Smooth muscle cell (in vitro differentiated cells): Measurements from ENCODE around the gene SYNJ2. TPM values are rescaled to one million over a fixed set of nuclear protein-coding genes. Genes with fewer than 3 reads are reported as not detected.

Experiments used
- DNase-seq: peaks from one replicate; lab custom pipeline; 2025; ENCODE audit not compliant: unreplicated experiment; lab: John Stamatoyannopoulos, UW
- H2AFZ ChIP-seq: fragments of 200-600 bp; sonication (generic); 2 replicates; pipeline ENCODE4 v1.6.0; 2016; ENCODE audit warnings: antibody characterized with exemption, low read depth, mild to moderate bottlenecking
- H3F3A ChIP-seq: fragments of 200-600 bp; sonication (generic); 2 replicates; pipeline ENCODE4 v1.6.0; 2017; ENCODE audit warnings: antibody characterized with exemption, low read depth
- H3K27ac ChIP-seq: fragments of 200-600 bp; sonication (generic); 2 replicates; pipeline ENCODE4 v1.5.1; 2016; ENCODE audit warnings: low read depth, mild to moderate bottlenecking
- H3K27me3 ChIP-seq: fragments of 200-600 bp; sonication (generic); 2 replicates; pipeline ENCODE4 v1.6.1; 2016; ENCODE audit warnings: low read depth, mild to moderate bottlenecking
- H3K36me3 ChIP-seq: fragments of 200-600 bp; sonication (generic); 2 replicates; pipeline ENCODE4 v1.5.1; 2016; ENCODE audit warnings: low read depth
- H3K4me1 ChIP-seq: fragments of 200-600 bp; sonication (generic); 2 replicates; pipeline ENCODE4 v1.5.1; 2016; ENCODE audit warnings: low read depth
- H3K4me2 ChIP-seq: fragments of 200-600 bp; sonication (generic); 2 replicates; pipeline ENCODE4 v1.6.0; 2016; ENCODE audit warnings: mild to moderate bottlenecking
- H3K4me3 ChIP-seq: fragments of 200-600 bp; sonication (generic); 2 replicates; pipeline ENCODE4 v1.5.1; 2016; ENCODE audit warnings: mild to moderate bottlenecking
- H3K79me2 ChIP-seq: fragments of 200-600 bp; sonication (generic); 2 replicates; pipeline ENCODE4 v1.6.0; 2016; ENCODE audit warnings: low read depth, mild to moderate bottlenecking
- H3K9ac ChIP-seq: fragments of 200-600 bp; sonication (generic); 2 replicates; pipeline ENCODE4 v1.6.0; 2016; ENCODE audit warnings: low read depth
- H3K9me3 ChIP-seq: fragments of 200-600 bp; sonication (generic); replicated peaks from 2 replicates; pipeline ENCODE4 v1.5.1; 2016; ENCODE audit warnings: low read depth
- H4K20me1 ChIP-seq: fragments of 200-600 bp; sonication (generic); 2 replicates; pipeline ENCODE4 v1.6.0; 2016; ENCODE audit warnings: low read depth
- CTCF ChIP-seq: fragments of 200-600 bp; sonication (generic); IDR thresholded peaks from 2 replicates; pipeline ENCODE4 v1.5.1; 2017; ENCODE audit warnings: borderline replicate concordance, mild to moderate bottlenecking, antibody characterized with exemption; ENCODE audit not compliant: insufficient read depth, poor library complexity, severe bottlenecking
- WGBS: methylation state at CpG from one replicate; pipeline ENCODE4 v1.1.7; 2016; ENCODE audit warnings: low lambda C conversion rate; 5-methylcytosine and 5-hydroxymethylcytosine counted together
- polyA plus RNA-seq: library from polyadenylated mRNA; unstranded; fragments of >200 nt; fragmentation: Nextera tagmentation; extraction: Ambion mirVana; gene quantifications from 2 replicates; pipeline ENCODE4 v1.2.1, GENCODE V29; 2016
- total RNA-seq: library from RNA; depleted of rRNA; stranded (reverse); fragments of >200 nt; gene quantifications from 2 replicates; pipeline ENCODE4 v1.2.3, GENCODE V29; 2014

SYNJ2 gene
- total and polyA plus RNA-seq, 2 experiments from 2014 or later, result 6.0 to 6.1 TPM

DNA sequence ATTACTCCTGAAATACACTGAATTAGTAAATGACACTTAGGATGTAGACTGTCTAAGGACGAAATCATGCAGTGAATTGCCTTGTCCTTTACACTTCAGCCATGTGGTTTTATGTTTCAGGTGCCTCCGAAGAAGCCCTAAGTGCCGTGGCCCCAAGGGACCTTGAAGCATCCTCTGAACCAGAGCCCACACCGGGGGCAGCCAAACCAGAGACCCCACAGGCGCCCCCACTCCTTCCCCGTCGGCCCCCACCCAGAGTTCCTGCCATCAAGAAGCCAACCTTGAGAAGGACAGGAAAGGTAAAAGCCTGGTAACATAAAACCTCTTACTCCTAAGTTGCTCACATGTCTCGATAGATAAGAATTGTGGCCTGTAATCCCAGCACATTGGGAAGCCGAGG, 111.1 kb downstream of the SYNJ2 start:
- Histone ChIP-seq H2AFZ (no peak overlapping the region), H4K20me1 (no peaks in the 10 kb centered on the region), H3K27ac (no peak overlapping the region), H3K4me1 (no peaks in the 10 kb centered on the region), H3K9me3 (no peaks in the 10 kb centered on the region), H3K4me3 (no peak overlapping the region), H3K79me2 (no peaks in the 10 kb centered on the region), H3K27me3 (no peaks in the 10 kb centered on the region), H3K9ac (no peak overlapping the region), H3F3A (no peaks in the 10 kb centered on the region), H3K4me2 (no peak overlapping the region), H3K36me3 (peaks cover 18% of the 10 kb centered on the region)
- over 99% methylated on average over 9 of the region's 9 CpGs for WGBS
- TF ChIP-seq CTCF, result no peak
- no peak for DNase-seq

DNA sequence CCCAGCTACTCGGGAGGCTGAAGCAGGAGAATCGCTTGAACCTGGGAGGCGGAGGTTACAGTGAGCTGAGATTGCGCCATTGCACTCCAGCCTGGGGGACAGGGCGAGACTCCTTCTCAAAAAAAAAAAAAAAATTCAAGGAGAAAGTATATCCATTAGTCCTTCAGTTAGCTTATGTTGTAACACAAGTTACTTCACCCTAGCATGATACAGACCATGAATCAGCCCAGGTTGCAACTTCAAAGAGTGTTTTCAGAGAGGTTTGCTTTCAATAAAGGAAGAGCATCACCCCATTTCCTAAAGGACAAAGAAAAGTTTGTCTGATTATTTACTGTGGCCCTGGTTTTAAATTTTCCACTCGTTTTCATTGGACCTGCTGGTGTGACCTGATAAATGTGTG, 113.4 kb downstream of the SYNJ2 start:
- Histone ChIP-seq H3K4me3 (no peak overlapping the region), H3K27ac (no peak overlapping the region), H3K27me3 (no peaks in the 10 kb centered on the region), H3K9ac (no peak overlapping the region), H3K79me2 (no peaks in the 10 kb centered on the region), H3F3A (no peaks in the 10 kb centered on the region), H3K36me3 (peaks cover 13% of the 10 kb centered on the region), H2AFZ (no peak overlapping the region), H3K9me3 (no peaks in the 10 kb centered on the region), H3K4me2 (no peak overlapping the region), H3K4me1 (no peaks in the 10 kb centered on the region), H4K20me1 (no peaks in the 10 kb centered on the region)
- WGBS, result 97% methylated on average over 6 of the region's 6 CpGs
- no peak for DNase-seq
- TF ChIP-seq CTCF, result no peak

GRCh38 chr6:158095671-158096070, 114.0 kb downstream of the SYNJ2 start:
- Histone ChIP-seq H2AFZ (no peak overlapping the region), H3K79me2 (no peaks in the 10 kb centered on the region), H3K9ac (no peak overlapping the region), H3K27ac (no peak overlapping the region), H3K36me3 (peaks cover 13% of the 10 kb centered on the region), H4K20me1 (no peaks in the 10 kb centered on the region), H3K9me3 (no peaks in the 10 kb centered on the region), H3F3A (no peaks in the 10 kb centered on the region), H3K27me3 (no peaks in the 10 kb centered on the region), H3K4me1 (no peaks in the 10 kb centered on the region), H3K4me2 (no peak overlapping the region), H3K4me3 (no peak overlapping the region)
- 96% methylated on average over 15 of the region's 15 CpGs for WGBS
- no peak for DNase-seq
- TF ChIP-seq CTCF, result no peak

DNA sequence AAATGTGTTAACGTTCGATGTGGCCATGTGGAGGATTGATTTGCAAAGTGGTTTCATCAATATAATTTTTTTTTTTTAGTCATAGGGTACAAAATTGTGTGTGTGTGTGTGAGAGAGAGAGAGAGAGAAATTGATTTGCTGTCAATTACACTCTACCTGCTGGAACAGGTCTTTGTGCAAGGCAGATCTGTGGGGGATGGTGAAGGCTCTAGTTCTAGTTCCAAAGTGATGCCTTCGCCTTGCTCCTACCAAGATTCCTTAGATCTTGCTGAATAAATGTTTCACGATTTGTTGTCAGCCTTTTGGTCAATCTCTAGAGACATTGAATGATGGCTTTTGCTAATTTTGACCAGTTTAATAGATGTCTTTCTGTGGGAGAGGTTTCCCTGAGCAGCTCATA, 121.6 kb downstream of the SYNJ2 start:
- no peak for DNase-seq
- Histone ChIP-seq H3K36me3 (no peaks in the 10 kb centered on the region), H3K27me3 (no peaks in the 10 kb centered on the region), H3K4me3 (no peak overlapping the region), H2AFZ (no peak overlapping the region), H3K9ac (no peak overlapping the region), H3K9me3 (no peaks in the 10 kb centered on the region), H3K79me2 (no peaks in the 10 kb centered on the region), H3F3A (no peaks in the 10 kb centered on the region), H3K4me1 (no peaks in the 10 kb centered on the region), H4K20me1 (no peaks in the 10 kb centered on the region), H3K27ac (no peak overlapping the region), H3K4me2 (no peak overlapping the region)
- TF ChIP-seq CTCF, result no peak
- 97% methylated on average over 4 of the region's 4 CpGs for WGBS
